Ascending aorta (tissue), 2 donors: Measurements from ENCODE around the gene YAE1. TPM values are rescaled to one million over a fixed set of nuclear protein-coding genes. Genes with fewer than 3 reads are reported as not detected.

Experiments used
- DNase-seq, 2 donors: peaks; one replicate each; pipeline ENCODE4 v3.0.0-alpha.2; 2019; ENCODE audit warnings: low spot score in 2 of 2
- H3K27ac ChIP-seq, 2 donors: fragments of 200-600 bp; sonication (generic); one replicate each; pipeline ENCODE4 v1.5.1; 2016 to 2017; ENCODE audit warnings: mild to moderate bottlenecking in 1 of 2
- H3K27me3 ChIP-seq: fragments of 200-600 bp; sonication (generic); one replicate; pipeline ENCODE4 v1.5.1; 2017
- H3K36me3 ChIP-seq, 2 donors: fragments of 200-600 bp; sonication (generic); one replicate each; pipeline ENCODE4 v1.5.1; 2016
- H3K4me1 ChIP-seq, 2 donors: fragments of 200-600 bp; sonication (generic); one replicate each; pipeline ENCODE4 v1.5.1; 2016 to 2017; ENCODE audit warnings: mild to moderate bottlenecking in 1 of 2
- H3K4me3 ChIP-seq, 2 donors: fragments of 200-600 bp; sonication (generic); one replicate each; pipeline ENCODE4 v1.5.1; 2016 to 2017; ENCODE audit warnings: mild to moderate bottlenecking in 1 of 2
- H3K9me3 ChIP-seq, 2 donors: fragments of 200-600 bp; sonication (generic); one replicate each; pipeline ENCODE4 v1.5.1; 2016
- intact Hi-C: fragments of 100-400 bp; cut with DNase I; formaldehyde crosslinking; loops from one replicate; pipeline ENCODE4 v1.15.1; 2023
- total RNA-seq: library from RNA; depleted of rRNA; stranded (reverse); fragments of >200 nt; gene quantifications from one replicate; pipeline ENCODE4 v1.1.0, GENCODE V29; 2016
- TF ChIP-seq, protein P1 (sequence below), 3 experiments: fragments of 200-600 bp in 2 of 3; fragments of 450-650 bp in 1 of 3; sonication (generic) in 2 of 3; IDR thresholded peaks; one replicate each; pipeline ENCODE4 v1.5.1; 2016 to 2019; ENCODE audit warnings: antibody characterized with exemption in 3 of 3, mild to moderate bottlenecking in 1 of 3, moderate library complexity in 1 of 3

Gene YAE1
- total RNA-seq, 1 donor from 2014 or later: 3.3 TPM

GRCh38 chr7:39583539-39583938 is 17.3 kb downstream of the YAE1 start:
- no peaks in the 10 kb centered on the region for H3K4me1 ChIP-seq
- TF ChIP-seq, protein P1, sequence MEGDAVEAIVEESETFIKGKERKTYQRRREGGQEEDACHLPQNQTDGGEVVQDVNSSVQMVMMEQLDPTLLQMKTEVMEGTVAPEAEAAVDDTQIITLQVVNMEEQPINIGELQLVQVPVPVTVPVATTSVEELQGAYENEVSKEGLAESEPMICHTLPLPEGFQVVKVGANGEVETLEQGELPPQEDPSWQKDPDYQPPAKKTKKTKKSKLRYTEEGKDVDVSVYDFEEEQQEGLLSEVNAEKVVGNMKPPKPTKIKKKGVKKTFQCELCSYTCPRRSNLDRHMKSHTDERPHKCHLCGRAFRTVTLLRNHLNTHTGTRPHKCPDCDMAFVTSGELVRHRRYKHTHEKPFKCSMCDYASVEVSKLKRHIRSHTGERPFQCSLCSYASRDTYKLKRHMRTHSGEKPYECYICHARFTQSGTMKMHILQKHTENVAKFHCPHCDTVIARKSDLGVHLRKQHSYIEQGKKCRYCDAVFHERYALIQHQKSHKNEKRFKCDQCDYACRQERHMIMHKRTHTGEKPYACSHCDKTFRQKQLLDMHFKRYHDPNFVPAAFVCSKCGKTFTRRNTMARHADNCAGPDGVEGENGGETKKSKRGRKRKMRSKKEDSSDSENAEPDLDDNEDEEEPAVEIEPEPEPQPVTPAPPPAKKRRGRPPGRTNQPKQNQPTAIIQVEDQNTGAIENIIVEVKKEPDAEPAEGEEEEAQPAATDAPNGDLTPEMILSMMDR (IDR thresholded peaks at IDR 0.05): no peak
- no peak for DNase-seq
- intact Hi-C loops: no loop called here
- no peak overlapping the region for H3K4me3 ChIP-seq
- H3K27ac ChIP-seq: no peak overlapping the region
- H3K9me3 ChIP-seq: no peaks in the 10 kb centered on the region
- no peaks in the 10 kb centered on the region for H3K36me3 ChIP-seq
- no peaks in the 10 kb centered on the region for H3K27me3 ChIP-seq

DNA sequence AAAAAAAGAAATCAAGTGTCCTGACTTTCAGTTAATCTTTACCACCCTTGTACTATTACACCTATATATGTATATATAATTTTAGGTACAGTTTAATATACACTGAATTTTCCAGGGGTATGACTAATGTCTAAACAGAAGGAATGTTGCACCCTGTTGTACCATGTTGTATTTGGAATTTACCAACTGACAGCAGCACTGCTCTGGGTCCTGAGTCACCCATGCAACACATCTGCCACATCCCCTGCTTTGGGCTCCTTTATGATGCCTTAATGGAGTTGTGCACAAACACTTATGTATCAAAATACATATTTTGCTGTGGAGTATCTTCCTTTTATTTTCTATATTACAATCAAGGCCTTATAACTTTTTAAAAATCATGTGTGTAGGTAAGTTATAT is 21.2 kb downstream of the YAE1 start:
- no peak for DNase-seq
- intact Hi-C loops: no loop called here
- Histone ChIP-seq H3K36me3 (no peaks in the 10 kb centered on the region), H3K4me1 (no peaks in the 10 kb centered on the region), H3K27ac (no peak overlapping the region), H3K9me3 (no peaks in the 10 kb centered on the region), H3K4me3 (no peak overlapping the region), H3K27me3 (no peaks in the 10 kb centered on the region)
- TF ChIP-seq, protein P1 (IDR thresholded peaks at IDR 0.05): no peak

- Histone ChIP-seq H3K36me3 (no peaks in the 10 kb centered on the region), H3K27me3 (no peaks in the 10 kb centered on the region), H3K4me3 (no peak overlapping the region), H3K9me3 (no peaks in the 10 kb centered on the region), H3K27ac (no peak overlapping the region), H3K4me1 (no peaks in the 10 kb centered on the region)
- intact Hi-C loops: no loop called here
- no peak for DNase-seq
- TF ChIP-seq, protein P1 (IDR thresholded peaks at IDR 0.05): no peak
These were observed 22.2 kb downstream of the YAE1 start for GRCh38 chr7:39588416-39588815.

- H3K36me3 ChIP-seq: no peaks in the 10 kb centered on the region
- H3K4me1 ChIP-seq: no peaks in the 10 kb centered on the region
- H3K9me3 ChIP-seq: no peaks in the 10 kb centered on the region
- H3K4me3 ChIP-seq: no peak overlapping the region
- intact Hi-C loops: no loop called here
- H3K27ac ChIP-seq: no peak overlapping the region
- DNase-seq: no peak
- TF ChIP-seq, protein P1 (IDR thresholded peaks at IDR 0.05): no peak
- no peaks in the 10 kb centered on the region for H3K27me3 ChIP-seq
These were observed 23.3 kb downstream of the YAE1 start for GRCh38 chr7:39589323-39590111.

- Histone ChIP-seq H3K36me3 (no peaks in the 10 kb centered on the region), H3K9me3 (no peaks in the 10 kb centered on the region), H3K4me1 (no peaks in the 10 kb centered on the region), H3K27me3 (no peaks in the 10 kb centered on the region), H3K4me3 (no peak overlapping the region), H3K27ac (no peak overlapping the region)
- DNase-seq: no peak
- TF ChIP-seq, protein P1 (IDR thresholded peaks at IDR 0.05): no peak
- intact Hi-C loops: no loop called here
These were observed 26.4 kb downstream of the YAE1 start for GRCh38 chr7:39592586-39592985.
